Endothelial cell of umbilical vein (primary cell): ENCODE measurements around the gene CCNK. TPM values are rescaled to one million over a fixed set of nuclear protein-coding genes. Genes with fewer than 3 reads are reported as not detected.

ENCODE experiments used
- BruUV-seq: library from RNA; stranded (reverse); fragments of 400-500 nt; replicated peaks from 2 replicates; lab custom pipeline; 2021; lab: Mats Ljungman, UMichigan
- CTCF ChIA-PET: fragments of 300-600, 350-600 bp; sonication (Branson Sonifier 250); formaldehyde crosslinking; loops from one replicate; lab custom pipeline; 2021; ENCODE audit warnings: antibody characterized with exemption, inconsistent platforms; lab: Charles Lee
- POLR2A ChIA-PET: fragments of 300-600, 350-600 bp; sonication (Branson Sonifier 250); formaldehyde crosslinking; loops from one replicate; lab custom pipeline; 2021; ENCODE audit warnings: antibody characterized with exemption, inconsistent platforms; lab: Charles Lee
- DNase-seq: peaks from one replicate; pipeline ENCODE4 v3.0.0-alpha.2; 2011; ENCODE audit warnings: low read depth, low spot score
- FAIRE-seq: peaks from 2 replicates; lab custom pipeline; 2011; peaks lifted over from hg19 to GRCh38; lab: Jason Lieb, UNC
- H2AFZ ChIP-seq: 2 replicates; pipeline ENCODE4 v1.6.0; 2012; ENCODE audit warnings: low read depth, low read length, control low read depth, inconsistent platforms
- H3K27ac ChIP-seq: 2 replicates; pipeline ENCODE4 v1.5.1; 2011; ENCODE audit warnings: low read depth, mild to moderate bottlenecking, control low read depth, low read length, moderate library complexity; ENCODE audit not compliant: insufficient read depth
- H3K27me3 ChIP-seq, 2 experiments: 2 replicates each; pipeline versions ENCODE4 v1.6.0 to v1.6.1; 2011; ENCODE audit warnings: low read length in 2 of 2, mixed read lengths in 1 of 2; ENCODE audit not compliant: control insufficient read depth in 2 of 2, insufficient read depth in 2 of 2
- H3K36me3 ChIP-seq, 2 experiments: 2 replicates in 1 of 2; 3 replicates in 1 of 2; pipeline ENCODE4 v1.5.1; 2011; ENCODE audit warnings: low read length in 2 of 2, mild to moderate bottlenecking in 1 of 2, moderate library complexity in 1 of 2; ENCODE audit not compliant: control insufficient read depth in 2 of 2, insufficient read depth in 2 of 2; ENCODE audit errors: extremely low read depth in 1 of 2
- H3K4me1 ChIP-seq: 3 replicates; pipeline ENCODE4 v1.5.1; 2011; ENCODE audit warnings: mild to moderate bottlenecking, low read length; ENCODE audit not compliant: control insufficient read depth, insufficient read depth; ENCODE audit errors: extremely low read depth
- H3K4me2 ChIP-seq: 2 replicates; pipeline ENCODE4 v1.6.1; 2011; ENCODE audit warnings: low read length, control low read depth, mixed read lengths; ENCODE audit not compliant: insufficient read depth
- H3K4me3 ChIP-seq, 3 experiments: fragments of 200-600 bp in 1 of 3; sonication (generic), shearing (Covaris generic) in 1 of 3; replicated peaks in 1 of 3; 2 replicates each; pipeline ENCODE4 v1.5.1; 2011 to 2016; ENCODE audit warnings: control low read depth in 3 of 3, low read length in 3 of 3, mild to moderate bottlenecking in 2 of 3, inconsistent platforms in 1 of 3, low read depth in 1 of 3, moderate library complexity in 1 of 3; ENCODE audit not compliant: insufficient read depth in 1 of 3
- H3K79me2 ChIP-seq: 2 replicates; pipeline ENCODE4 v1.6.0; 2012; ENCODE audit warnings: low read length, inconsistent platforms; ENCODE audit not compliant: control insufficient read depth, insufficient read depth
- H3K9ac ChIP-seq: replicated peaks from 2 replicates; pipeline ENCODE3; 2011; ENCODE audit warnings: low read length, control low read depth; ENCODE audit not compliant: insufficient read depth; ENCODE audit errors: extremely low read depth
- H3K9me1 ChIP-seq: replicated peaks from 3 replicates; pipeline ENCODE4 v1.6.0; 2011; ENCODE audit warnings: mild to moderate bottlenecking, low read length; ENCODE audit not compliant: control insufficient read depth, insufficient read depth; ENCODE audit errors: extremely low read depth
- H3K9me3 ChIP-seq: replicated peaks from 2 replicates; pipeline ENCODE4 v1.5.1; 2012; ENCODE audit warnings: low read length, inconsistent platforms; ENCODE audit not compliant: control insufficient read depth, insufficient read depth
- H4K20me1 ChIP-seq: replicated peaks from 2 replicates; pipeline ENCODE3; 2011; ENCODE audit warnings: mild to moderate bottlenecking, low read length; ENCODE audit not compliant: control insufficient read depth, insufficient read depth; ENCODE audit errors: extremely low read depth
- EZH2 ChIP-seq: IDR thresholded peaks from 2 replicates; pipeline ENCODE4 v1.6.1; 2012; ENCODE audit warnings: borderline replicate concordance, low read depth, mild to moderate bottlenecking, moderate library complexity, low read length, inconsistent platforms; ENCODE audit not compliant: severe bottlenecking
- FOS ChIP-seq: IDR thresholded peaks from 2 replicates; pipeline ENCODE4 v1.6.1; 2011; ENCODE audit warnings: mild to moderate bottlenecking, low read length, moderate library complexity, borderline replicate concordance; ENCODE audit not compliant: insufficient read depth
- GATA2 ChIP-seq: IDR thresholded peaks from 2 replicates; pipeline ENCODE4 v1.7.0; 2011; ENCODE audit warnings: low read depth, mild to moderate bottlenecking, moderate library complexity, mixed read lengths, low read length; ENCODE audit not compliant: insufficient read length, insufficient read depth
- JUN ChIP-seq: IDR thresholded peaks from 2 replicates; pipeline ENCODE4 v1.6.1; 2011; ENCODE audit warnings: borderline replicate concordance, low read depth; ENCODE audit not compliant: insufficient read length, insufficient read depth
- MYC ChIP-seq: IDR thresholded peaks from one replicate; pipeline ENCODE4 v1.6.1; 2011; ENCODE audit warnings: mild to moderate bottlenecking, low read depth, low read length
- POLR2A ChIP-seq: IDR thresholded peaks from 2 replicates; pipeline ENCODE4 v1.6.1; 2012; ENCODE audit warnings: low read depth, mild to moderate bottlenecking, control low read depth, low read length
- POLR2AphosphoS5 ChIP-seq: IDR thresholded peaks from 2 replicates; pipeline ENCODE4 v1.6.1; 2012; ENCODE audit warnings: low read depth, mild to moderate bottlenecking, control low read depth, low read length, moderate library complexity; ENCODE audit not compliant: insufficient read depth
- dilution Hi-C: fragments of 300-500 bp; cut with MboI; formaldehyde crosslinking; loops from one replicate; pipeline ENCODE4 v1.15.0; 2019; ENCODE audit warnings: low sequenced_read_pairs; ENCODE audit not compliant: extremely low pct_ligation_motif_present
- intact Hi-C: fragments of 100-400 bp; cut with micrococcal nuclease; formaldehyde crosslinking; loops from one replicate; pipeline ENCODE4 v1.10.0; 2022
- polyA plus RNA-seq, 4 experiments: library from polyadenylated mRNA; depleted of rRNA in 3 of 4; stranded (reverse) in 3 of 4; unstranded in 1 of 4; fragments of >200 nt; gene quantifications; 2 replicates each; pipeline versions ENCODE4 v1.2.1 to v1.2.3, GENCODE V29; 2011 to 2012; ENCODE audit warnings: missing spikeins in 1 of 4
- total RNA-seq: library from RNA; stranded (reverse); gene quantifications from 2 replicates; pipeline ENCODE4 v1.2.3, GENCODE V29; 2021
- TF ChIP-seq, protein P1 (sequence below), 2 donors: IDR thresholded peaks; 1 replicate in 1 of 2; 2 replicates in 1 of 2; pipeline ENCODE4 v1.5.1; 2011; ENCODE audit warnings: low read length in 2 of 2, mild to moderate bottlenecking in 2 of 2, moderate library complexity in 2 of 2, control low read depth in 1 of 2, inconsistent platforms in 1 of 2, low read depth in 1 of 2; ENCODE audit not compliant: insufficient read depth in 1 of 2; ENCODE audit errors: extremely low read depth in 1 of 2
- TF ChIP-seq, protein P2 (sequence below): IDR thresholded peaks from 2 replicates; pipeline ENCODE4 v1.6.1; 2011; ENCODE audit not compliant: insufficient read depth, insufficient read length

The CCNK gene
- total and polyA plus RNA-seq, 2 donors (not counting 3 experiments of a cell fraction or from before 2014, with no cell fraction given): 11.9 to 59.3 TPM

DNA sequence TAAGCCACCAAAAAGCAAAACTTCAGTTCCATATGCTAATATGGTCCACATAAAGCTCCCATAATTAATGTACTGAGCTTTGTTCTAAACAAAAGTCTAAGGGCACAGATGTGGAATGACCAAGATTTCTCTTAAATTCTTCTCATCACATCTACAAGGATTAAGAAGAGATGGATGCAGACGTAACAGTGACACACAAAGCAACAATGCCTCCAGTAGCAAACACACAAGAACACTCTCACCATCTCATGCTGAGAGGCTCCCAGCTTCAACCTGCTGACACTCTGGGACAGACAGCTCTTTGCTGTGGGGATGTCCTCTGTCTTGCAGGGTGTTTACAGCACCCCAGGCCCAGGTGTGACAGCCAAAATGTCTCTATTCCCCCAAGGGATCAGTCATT, 48.7 kb upstream of the CCNK start:
- intact Hi-C loops (no loop called here), dilution Hi-C loops (no loop called here)
- no peak overlapping the region for H3K4me3 ChIP-seq
- no peak for DNase-seq
- no peaks in the 10 kb centered on the region for H3K9me3 ChIP-seq
- no peaks in the 10 kb centered on the region for H3K79me2 ChIP-seq
- no peak overlapping the region for H3K4me2 ChIP-seq
- H4K20me1 ChIP-seq: no peaks in the 10 kb centered on the region
- H3K27ac ChIP-seq: no peak overlapping the region
- no TSS peak for BruUV-seq
- no peak overlapping the region for H3K9ac ChIP-seq
- H3K36me3 ChIP-seq: peaks cover 0 to 9% of the 10 kb centered on the region in 2 experiments
- no peak overlapping the region for H2AFZ ChIP-seq
- TF ChIP-seq GATA2 (no peak), POLR2AphosphoS5 (no peak), FOS (no peak)
- TF ChIP-seq, protein P1, sequence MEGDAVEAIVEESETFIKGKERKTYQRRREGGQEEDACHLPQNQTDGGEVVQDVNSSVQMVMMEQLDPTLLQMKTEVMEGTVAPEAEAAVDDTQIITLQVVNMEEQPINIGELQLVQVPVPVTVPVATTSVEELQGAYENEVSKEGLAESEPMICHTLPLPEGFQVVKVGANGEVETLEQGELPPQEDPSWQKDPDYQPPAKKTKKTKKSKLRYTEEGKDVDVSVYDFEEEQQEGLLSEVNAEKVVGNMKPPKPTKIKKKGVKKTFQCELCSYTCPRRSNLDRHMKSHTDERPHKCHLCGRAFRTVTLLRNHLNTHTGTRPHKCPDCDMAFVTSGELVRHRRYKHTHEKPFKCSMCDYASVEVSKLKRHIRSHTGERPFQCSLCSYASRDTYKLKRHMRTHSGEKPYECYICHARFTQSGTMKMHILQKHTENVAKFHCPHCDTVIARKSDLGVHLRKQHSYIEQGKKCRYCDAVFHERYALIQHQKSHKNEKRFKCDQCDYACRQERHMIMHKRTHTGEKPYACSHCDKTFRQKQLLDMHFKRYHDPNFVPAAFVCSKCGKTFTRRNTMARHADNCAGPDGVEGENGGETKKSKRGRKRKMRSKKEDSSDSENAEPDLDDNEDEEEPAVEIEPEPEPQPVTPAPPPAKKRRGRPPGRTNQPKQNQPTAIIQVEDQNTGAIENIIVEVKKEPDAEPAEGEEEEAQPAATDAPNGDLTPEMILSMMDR (IDR thresholded peaks at IDR 0.05; ENCODE audit: extremely low read depth in 1 of 2, insufficient read depth in 1 of 2, low read depth in 1 of 2, low read length in 2 of 2): no peak
- peaks cover 7% of the 10 kb centered on the region for H3K4me1 ChIP-seq
- ChIA-PET CTCF (interaction anchor here (1.0 kb wide), 1 partner anchor 44 kb away, joined by 3 read pairs; no protein-coding TSS in a partner anchor), POLR2A (no interaction called here)
- no peaks in the 10 kb centered on the region for H3K9me1 ChIP-seq
- no peak for FAIRE-seq
- H3K27me3 ChIP-seq: no peaks in the 10 kb centered on the region

DNA sequence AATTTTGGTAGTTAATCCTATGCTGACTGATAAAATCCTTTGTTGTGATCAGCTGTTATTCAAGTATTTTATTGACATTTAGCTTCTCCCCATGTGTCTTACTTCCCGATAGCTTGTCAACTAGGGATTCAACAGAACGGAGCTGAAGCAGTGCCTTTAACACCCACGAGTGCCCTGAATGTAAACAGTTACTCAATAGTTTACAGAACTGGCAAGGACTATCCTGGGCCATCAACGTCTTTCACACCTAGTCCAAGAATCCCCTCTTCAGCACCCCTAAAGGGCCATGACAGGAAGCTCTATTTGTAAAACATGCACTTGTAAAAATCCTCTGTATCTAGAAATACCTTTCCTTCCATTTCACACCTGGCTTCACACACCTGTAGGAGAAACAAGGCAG, 45.9 kb upstream of the CCNK start:
- CTCF ChIA-PET: interaction anchor here (0.6 to 1.2 kb wide), 3 partner anchors 14 to 46 kb away, joined by 3 to 5 read pairs (median 3); no protein-coding TSS in a partner anchor
- intact Hi-C loops: no loop called here

More for the DNA sequence above, 45.9 kb upstream of the CCNK start:
- Histone ChIP-seq H3K9me1 (no peaks in the 10 kb centered on the region), H3K27ac (no peak overlapping the region), H3K4me2 (no peak overlapping the region), H3K9ac (no peak overlapping the region), H3K27me3 (no peaks in the 10 kb centered on the region), H3K4me1 (peaks cover 7% of the 10 kb centered on the region), H3K9me3 (no peaks in the 10 kb centered on the region), H3K79me2 (no peaks in the 10 kb centered on the region), H4K20me1 (no peaks in the 10 kb centered on the region), H2AFZ (no peak overlapping the region), H3K4me3 (no peak overlapping the region), H3K36me3 (peaks cover 3 to 4% of the 10 kb centered on the region in 2 experiments)
- TF ChIP-seq POLR2AphosphoS5 (no peak), EZH2 (no peak), FOS (no peak), POLR2A (no peak), MYC (no peak), GATA2 (no peak), JUN (no peak)
- TF ChIP-seq, protein P1 (IDR thresholded peaks at IDR 0.05; ENCODE audit: extremely low read depth in 1 of 2, insufficient read depth in 1 of 2, low read depth in 1 of 2, low read length in 2 of 2): no peak
- TF ChIP-seq, protein P2, sequence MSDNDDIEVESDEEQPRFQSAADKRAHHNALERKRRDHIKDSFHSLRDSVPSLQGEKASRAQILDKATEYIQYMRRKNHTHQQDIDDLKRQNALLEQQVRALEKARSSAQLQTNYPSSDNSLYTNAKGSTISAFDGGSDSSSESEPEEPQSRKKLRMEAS: no peak
- POLR2A ChIA-PET: no interaction called here
- dilution Hi-C loops: no loop called here
- FAIRE-seq (no peak), DNase-seq (no peak)
- BruUV-seq: no TSS peak
